Trophoblast cell (in vitro differentiated cells and primary cell): ENCODE data around the gene DYNLT2B.
A peak's percentile ranks its signal among the peaks of the same experiment; 100 is the strongest.

Experiments
- DNase-seq, 2 donors: peaks; one replicate each; pipeline ENCODE4 v3.0.0-alpha.2; 2016
- H2AFZ ChIP-seq: 2 replicates; pipeline ENCODE4 v1.6.1; 2013; ENCODE audit warnings: low read length, moderate library complexity, mild to moderate bottlenecking; ENCODE audit not compliant: insufficient read depth, poor library complexity
- H2AK5ac ChIP-seq: 2 replicates; pipeline ENCODE4 v1.6.1; 2013; ENCODE audit warnings: mild to moderate bottlenecking, low read length
- H2BK120ac ChIP-seq: 2 replicates; pipeline ENCODE4 v1.6.1; 2013; ENCODE audit warnings: low read length, mild to moderate bottlenecking, moderate library complexity; ENCODE audit not compliant: insufficient read depth, poor library complexity
- H2BK12ac ChIP-seq: 2 replicates; pipeline ENCODE4 v1.6.1; 2013; ENCODE audit warnings: mild to moderate bottlenecking, low read length, moderate library complexity
- H2BK5ac ChIP-seq: 2 replicates; pipeline ENCODE4 v1.6.1; 2013; ENCODE audit warnings: low read length, low read depth, moderate library complexity, mild to moderate bottlenecking; ENCODE audit not compliant: poor library complexity
- H3K14ac ChIP-seq: 2 replicates; pipeline ENCODE4 v1.6.1; 2013; ENCODE audit warnings: mild to moderate bottlenecking, low read length
- H3K18ac ChIP-seq: 2 replicates; pipeline ENCODE4 v1.6.1; 2013; ENCODE audit warnings: mild to moderate bottlenecking, low read length
- H3K23ac ChIP-seq: 2 replicates; pipeline ENCODE4 v1.6.1; 2013; ENCODE audit warnings: low read length
- H3K27ac ChIP-seq: 2 replicates; pipeline ENCODE4 v1.5.1; 2013; ENCODE audit warnings: low read depth, mild to moderate bottlenecking, inconsistent platforms, low read length, moderate library complexity
- H3K27me3 ChIP-seq: 2 replicates; pipeline ENCODE4 v1.6.1; 2013; ENCODE audit warnings: inconsistent platforms, mild to moderate bottlenecking, low read length, moderate library complexity; ENCODE audit not compliant: insufficient read depth
- H3K36me3 ChIP-seq, 2 experiments: 1 replicate in 1 of 2; 2 replicates in 1 of 2; pipeline ENCODE4 v1.6.1; 2013; ENCODE audit warnings: low read length in 2 of 2, mild to moderate bottlenecking in 2 of 2, moderate library complexity in 1 of 2; ENCODE audit not compliant: insufficient read depth in 2 of 2, control insufficient read depth in 1 of 2
- H3K4ac ChIP-seq: 2 replicates; pipeline ENCODE4 v1.6.1; 2013; ENCODE audit warnings: low read depth, mild to moderate bottlenecking, low read length, moderate library complexity
- H3K4me1 ChIP-seq, 2 experiments: 1 replicate in 1 of 2; 2 replicates in 1 of 2; pipeline ENCODE4 v1.6.1; 2013; ENCODE audit warnings: low read length in 2 of 2, mild to moderate bottlenecking in 2 of 2, moderate library complexity in 1 of 2; ENCODE audit not compliant: insufficient read depth in 2 of 2, control insufficient read depth in 1 of 2
- H3K4me2 ChIP-seq: 2 replicates; pipeline ENCODE4 v1.6.1; 2013; ENCODE audit warnings: inconsistent platforms, mild to moderate bottlenecking, low read length, moderate library complexity
- H3K4me3 ChIP-seq: 2 replicates; pipeline ENCODE4 v1.5.1; 2013; ENCODE audit warnings: mild to moderate bottlenecking, low read depth, low read length, inconsistent platforms
- H3K79me1 ChIP-seq: one replicate; pipeline ENCODE4 v1.6.1; 2013; ENCODE audit warnings: low read length
- H3K79me2 ChIP-seq: 2 replicates; pipeline ENCODE4 v1.6.1; 2013; ENCODE audit warnings: low read length, mild to moderate bottlenecking; ENCODE audit not compliant: control insufficient read depth, insufficient read depth, poor library complexity
- H3K9ac ChIP-seq: 2 replicates; pipeline ENCODE4 v1.6.1; 2013; ENCODE audit warnings: mild to moderate bottlenecking, low read length
- H3K9me3 ChIP-seq: 2 replicates; pipeline ENCODE4 v1.6.1; 2013; ENCODE audit warnings: low read depth, mild to moderate bottlenecking, control low read depth, inconsistent platforms, low read length; ENCODE audit not compliant: insufficient read depth
- H4K12ac ChIP-seq: 2 replicates; pipeline ENCODE4 v1.6.1; 2013; ENCODE audit warnings: low read depth, mild to moderate bottlenecking, low read length, moderate library complexity
- H4K8ac ChIP-seq: 2 replicates; pipeline ENCODE4 v1.6.1; 2013; ENCODE audit warnings: low read depth, mild to moderate bottlenecking, low read length, moderate library complexity
- H4K91ac ChIP-seq: one replicate; pipeline ENCODE4 v1.6.1; 2013; ENCODE audit warnings: low read depth, mild to moderate bottlenecking, low read length, moderate library complexity
- WGBS: extraction: QIAGEN DNeasy Blood & Tissue Kit; methylation state at CpG from one replicate; pipeline ENCODE4 v1.1.7; 2013; ENCODE audit warnings: missing lambda C conversion rate; ENCODE audit not compliant: insufficient read length, insufficient coverage; ENCODE audit errors: extremely low coverage; 5-methylcytosine and 5-hydroxymethylcytosine counted together

The DYNLT2B gene

GRCh38 chr3:196287440-196288140 is 30.4 kb downstream of the DYNLT2B start, which contains the start of gene PCYT1A:
Gene PCYT1A, minus strand, starts transcription at chr3:196287726. Its CDS starts 17,195 bp downstream, at chr3:196270531.
- DNase-seq: peak; percentile 93
- peak within 1 kb of the TSS; percentile 51 for H2BK12ac ChIP-seq
- peak within 1 kb of the TSS; percentile 94 for H2BK120ac ChIP-seq
- no peak within 1 kb of the TSS for H3K23ac ChIP-seq
- peak within 1 kb of the TSS; percentile 98 for H3K18ac ChIP-seq
- H4K12ac ChIP-seq: peak within 1 kb of the TSS; percentile 98
- H3K4ac ChIP-seq: peak within 1 kb of the TSS; percentile 97
- peak within 1 kb of the TSS; percentile 100 for H3K14ac ChIP-seq
- H3K36me3 ChIP-seq: no peaks in the 10 kb centered on the region
- H3K27ac ChIP-seq: peak within 1 kb of the TSS; percentile 92
- peaks cover 2 to 4% of the 10 kb centered on the region in 2 experiments for H3K4me1 ChIP-seq
- H4K91ac ChIP-seq: peak within 1 kb of the TSS; percentile 97
- H3K9me3 ChIP-seq: no peaks in the 10 kb centered on the region
- peak within 1 kb of the TSS; percentile 41 for H2AK5ac ChIP-seq
- peak within 1 kb of the TSS; percentile 99 for H4K8ac ChIP-seq
- no CpG with 5 or more reads among the region's 55 CpGs for WGBS
- peak within 1 kb of the TSS; percentile 87 for H3K9ac ChIP-seq
- H2BK5ac ChIP-seq: peak within 1 kb of the TSS; percentile 90
- no peaks in the 10 kb centered on the region for H3K27me3 ChIP-seq
- peaks cover 12% of the 10 kb centered on the region for H3K79me1 ChIP-seq
- peak within 1 kb of the TSS; percentile 96 for H3K4me2 ChIP-seq
- H3K79me2 ChIP-seq: peaks cover 10% of the 10 kb centered on the region
- peak within 1 kb of the TSS; percentile 99 for H2AFZ ChIP-seq
- peak within 1 kb of the TSS; percentile 95 for H3K4me3 ChIP-seq

- Histone ChIP-seq H3K4me3 (peak overlapping the region; percentile 95), H3K18ac (peak overlapping the region; percentile 91), H3K9ac (peak overlapping the region; percentile 60), H3K23ac (no peak overlapping the region), H3K4me1 (peaks cover 2 to 4% of the 10 kb centered on the region in 2 experiments), H4K12ac (peak overlapping the region; percentile 75), H3K79me2 (peaks cover 10% of the 10 kb centered on the region), H4K91ac (peak overlapping the region; percentile 94), H4K8ac (peak overlapping the region; percentile 93), H2BK5ac (peak overlapping the region; percentile 81), H2AK5ac (peak overlapping the region; percentile 16), H3K14ac (peak overlapping the region; percentile 76), H2BK12ac (peak overlapping the region; percentile 51), H3K36me3 (no peaks in the 10 kb centered on the region), H3K9me3 (no peaks in the 10 kb centered on the region), H3K4ac (peak overlapping the region; percentile 61), H3K27ac (peak overlapping the region; percentile 74), H3K27me3 (no peaks in the 10 kb centered on the region), H3K4me2 (peak overlapping the region; percentile 79), H2AFZ (peak overlapping the region; percentile 94), H3K79me1 (peaks cover 12% of the 10 kb centered on the region), H2BK120ac (peak overlapping the region; percentile 70)
- no CpG with 5 or more reads among the region's 22 CpGs for WGBS
- no peak for DNase-seq
Measured at GRCh38 chr3:196287090-196287439, 31.0 kb downstream of the DYNLT2B start.

GRCh38 chr3:196284396-196284795 is 33.6 kb downstream of the DYNLT2B start:
- WGBS: no CpG with 5 or more reads among the region's 3 CpGs
- H4K8ac ChIP-seq: no peak overlapping the region

GRCh38 chr3:196281962-196282361 is 36.1 kb downstream of the DYNLT2B start:
- Histone ChIP-seq H3K9ac (no peak overlapping the region), H3K4ac (no peak overlapping the region), H3K79me2 (peaks cover 2% of the 10 kb centered on the region), H3K36me3 (peaks cover 0 to 2% of the 10 kb centered on the region in 2 experiments), H4K8ac (no peak overlapping the region), H3K4me2 (no peak overlapping the region), H2BK5ac (no peak overlapping the region), H3K27me3 (no peaks in the 10 kb centered on the region), H3K18ac (no peak overlapping the region), H2BK120ac (no peak overlapping the region), H2AFZ (no peak overlapping the region), H3K4me1 (peaks cover 4 to 7% of the 10 kb centered on the region in 2 experiments), H3K27ac (no peak overlapping the region), H2BK12ac (no peak overlapping the region), H4K12ac (no peak overlapping the region), H2AK5ac (no peak overlapping the region), H3K23ac (no peak overlapping the region), H4K91ac (no peak overlapping the region), H3K9me3 (no peaks in the 10 kb centered on the region), H3K14ac (no peak overlapping the region), H3K4me3 (no peak overlapping the region), H3K79me1 (peaks cover 3% of the 10 kb centered on the region)
- DNase-seq: no peak
- no CpG with 5 or more reads among the region's 4 CpGs for WGBS

More at GRCh38 chr3:196284396-196284795, 33.6 kb downstream of the DYNLT2B start:
- Histone ChIP-seq H3K79me1 (peaks cover 12% of the 10 kb centered on the region), H2BK120ac (no peak overlapping the region), H2AK5ac (no peak overlapping the region), H3K27ac (no peak overlapping the region), H4K91ac (no peak overlapping the region), H3K4me1 (peaks cover 2 to 4% of the 10 kb centered on the region in 2 experiments), H3K79me2 (peaks cover 12% of the 10 kb centered on the region), H2BK12ac (no peak overlapping the region), H3K14ac (no peak overlapping the region), H3K4ac (no peak overlapping the region), H3K4me3 (no peak overlapping the region), H3K27me3 (no peaks in the 10 kb centered on the region), H3K18ac (no peak overlapping the region), H3K9me3 (no peaks in the 10 kb centered on the region), H3K4me2 (no peak overlapping the region), H2AFZ (no peak overlapping the region), H3K36me3 (peaks cover 0 to 2% of the 10 kb centered on the region in 2 experiments), H4K12ac (no peak overlapping the region), H2BK5ac (no peak overlapping the region), H3K9ac (no peak overlapping the region), H3K23ac (no peak overlapping the region)
- no peak for DNase-seq
